ENCODE data around the gene VWA3B. TPM values are rescaled to one million over a fixed set of nuclear protein-coding genes. Genes with fewer than 3 reads are reported as not detected.

Gene VWA3B
- total and polyA plus RNA-seq, 2 donors (not counting 3 experiments of a cell fraction or from before 2014, with no cell fraction given), result not detected

DNA sequence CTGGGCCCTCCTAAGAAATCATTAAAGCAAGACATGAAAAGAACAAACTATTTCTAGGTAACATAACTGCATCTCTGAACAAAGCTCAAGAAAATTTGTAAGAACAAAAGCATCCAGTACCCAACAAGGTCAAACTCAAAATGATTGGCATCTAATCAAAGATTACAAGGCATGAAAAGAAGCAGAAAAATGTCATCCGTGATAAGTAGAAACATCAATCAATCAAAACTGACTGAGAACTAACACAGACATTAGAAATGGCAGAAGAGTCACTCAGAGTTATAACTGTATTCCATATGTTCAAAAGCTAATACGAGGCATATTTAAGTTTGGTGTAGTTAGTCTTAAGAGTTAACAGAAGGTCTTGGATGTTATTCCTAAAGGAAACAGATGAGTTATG lies 80.9 kb downstream of the VWA3B start:
- no peak for FAIRE-seq
- intact Hi-C loops (cut with micrococcal nuclease) (no loop called here), dilution Hi-C loops (cut with MboI; ENCODE audit: extremely low pct_ligation_motif_present, low sequenced_read_pairs) (loop anchor here (25.0 kb wide), 1 partner anchor 169 kb away; the partner anchor contains the start of gene CNGA3)
- H3K27ac ChIP-seq (ENCODE audit: insufficient read depth, low read depth, low read length), result no peak overlapping the region
- H3K27me3 ChIP-seq (ENCODE audit: control insufficient read depth in 2 of 2, insufficient read depth in 2 of 2, low read length in 2 of 2), result peaks cover 0 to 3% of the 10 kb centered on the region in 2 experiments
- H3K4me2 ChIP-seq (ENCODE audit: insufficient read depth, low read length), result no peak overlapping the region
- no peaks in the 10 kb centered on the region for H3K9me1 ChIP-seq (replicated peaks; ENCODE audit: control insufficient read depth, extremely low read depth, insufficient read depth, low read length)
- TF ChIP-seq MYC (IDR thresholded peaks at IDR 0.05; ENCODE audit: low read depth, low read length) (no peak), EZH2 (IDR thresholded peaks at IDR 0.05; ENCODE audit: borderline replicate concordance, low read depth, low read length, severe bottlenecking) (no peak), FOS (IDR thresholded peaks at IDR 0.05; ENCODE audit: borderline replicate concordance, insufficient read depth, low read length) (no peak), JUN (IDR thresholded peaks at IDR 0.05; ENCODE audit: borderline replicate concordance, insufficient read depth, insufficient read length, low read depth) (no peak), POLR2AphosphoS5 (IDR thresholded peaks at IDR 0.05; ENCODE audit: insufficient read depth, low read depth, low read length) (no peak)
- TF ChIP-seq, protein P1, sequence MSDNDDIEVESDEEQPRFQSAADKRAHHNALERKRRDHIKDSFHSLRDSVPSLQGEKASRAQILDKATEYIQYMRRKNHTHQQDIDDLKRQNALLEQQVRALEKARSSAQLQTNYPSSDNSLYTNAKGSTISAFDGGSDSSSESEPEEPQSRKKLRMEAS (IDR thresholded peaks at IDR 0.05; ENCODE audit: insufficient read depth, insufficient read length), result no peak
- no peak overlapping the region for H2AFZ ChIP-seq (ENCODE audit: low read depth, low read length)
- no peak overlapping the region for H3K9ac ChIP-seq (replicated peaks; ENCODE audit: extremely low read depth, insufficient read depth, low read length)
- no peak overlapping the region for H3K4me3 ChIP-seq (replicated peaks in 1 of 3; ENCODE audit: insufficient read depth in 1 of 3, low read depth in 1 of 3, low read length in 3 of 3)
- H3K9me3 ChIP-seq (replicated peaks; ENCODE audit: control insufficient read depth, insufficient read depth, low read length), result no peaks in the 10 kb centered on the region
- H4K20me1 ChIP-seq (replicated peaks; ENCODE audit: control insufficient read depth, extremely low read depth, insufficient read depth, low read length), result no peaks in the 10 kb centered on the region
- ChIA-PET POLR2A (no interaction called here), CTCF (no interaction called here)
- DNase-seq (ENCODE audit: low read depth, low spot score), result no peak
- no peaks in the 10 kb centered on the region for H3K36me3 ChIP-seq (ENCODE audit: control insufficient read depth in 2 of 2, extremely low read depth in 1 of 2, insufficient read depth in 2 of 2, low read length in 2 of 2)
- no peaks in the 10 kb centered on the region for H3K79me2 ChIP-seq (ENCODE audit: control insufficient read depth, insufficient read depth, low read length)
- no peaks in the 10 kb centered on the region for H3K4me1 ChIP-seq (ENCODE audit: control insufficient read depth, extremely low read depth, insufficient read depth, low read length)
- no TSS peak for BruUV-seq (replicated peaks)

DNA sequence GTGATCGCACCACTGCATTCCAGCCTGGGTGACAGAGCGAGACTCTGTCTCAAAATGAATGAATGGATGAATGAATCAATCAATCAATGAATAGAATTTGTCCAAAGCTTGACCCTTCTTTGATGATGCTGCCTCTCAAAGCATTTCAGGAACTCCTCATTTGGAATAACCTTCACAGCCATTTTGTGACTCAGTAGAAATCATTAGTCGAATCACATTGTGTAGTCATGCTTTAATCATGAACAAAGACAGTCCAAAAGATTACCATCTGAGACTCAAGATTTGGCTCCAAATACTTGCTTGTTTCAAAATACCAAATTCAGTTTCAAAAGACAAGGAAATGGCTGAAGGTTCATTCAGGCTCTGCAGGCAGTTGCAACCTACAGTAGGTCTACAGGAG lies 83.1 kb downstream of the VWA3B start:
- no peaks in the 10 kb centered on the region for H3K79me2 ChIP-seq (ENCODE audit: control insufficient read depth, insufficient read depth, low read length)
- no peak overlapping the region for H3K4me3 ChIP-seq (replicated peaks in 1 of 3; ENCODE audit: insufficient read depth in 1 of 3, low read depth in 1 of 3, low read length in 3 of 3)
- H3K9me1 ChIP-seq (replicated peaks; ENCODE audit: control insufficient read depth, extremely low read depth, insufficient read depth, low read length), result no peaks in the 10 kb centered on the region
- ChIA-PET POLR2A (no interaction called here), CTCF (no interaction called here)
- H3K27ac ChIP-seq (ENCODE audit: insufficient read depth, low read depth, low read length), result no peak overlapping the region
- peaks cover 3 to 6% of the 10 kb centered on the region in 2 experiments for H3K27me3 ChIP-seq (ENCODE audit: control insufficient read depth in 2 of 2, insufficient read depth in 2 of 2, low read length in 2 of 2)
- H2AFZ ChIP-seq (ENCODE audit: low read depth, low read length), result no peak overlapping the region
- FAIRE-seq (no peak), DNase-seq (ENCODE audit: low read depth, low spot score) (no peak)
- dilution Hi-C loops (cut with MboI; ENCODE audit: extremely low pct_ligation_motif_present, low sequenced_read_pairs), result loop anchor here (25.0 kb wide), 1 partner anchor 167 kb away; the partner anchor contains the start of gene CNGA3
- intact Hi-C loops (cut with micrococcal nuclease), result no loop called here
- no peak overlapping the region for H3K4me2 ChIP-seq (ENCODE audit: insufficient read depth, low read length)
- no peak overlapping the region for H3K9ac ChIP-seq (replicated peaks; ENCODE audit: extremely low read depth, insufficient read depth, low read length)
- TF ChIP-seq POLR2A (IDR thresholded peaks at IDR 0.05; ENCODE audit: low read depth, low read length) (no peak), MYC (IDR thresholded peaks at IDR 0.05; ENCODE audit: low read depth, low read length) (no peak), JUN (IDR thresholded peaks at IDR 0.05; ENCODE audit: borderline replicate concordance, insufficient read depth, insufficient read length, low read depth) (no peak)
- no peaks in the 10 kb centered on the region for H3K9me3 ChIP-seq (replicated peaks; ENCODE audit: control insufficient read depth, insufficient read depth, low read length)
- H3K36me3 ChIP-seq (ENCODE audit: control insufficient read depth in 2 of 2, extremely low read depth in 1 of 2, insufficient read depth in 2 of 2, low read length in 2 of 2), result no peaks in the 10 kb centered on the region
- BruUV-seq (replicated peaks), result no TSS peak
- no peaks in the 10 kb centered on the region for H3K4me1 ChIP-seq (ENCODE audit: control insufficient read depth, extremely low read depth, insufficient read depth, low read length)
- H4K20me1 ChIP-seq (replicated peaks; ENCODE audit: control insufficient read depth, extremely low read depth, insufficient read depth, low read length), result no peaks in the 10 kb centered on the region

All from endothelial cell of umbilical vein (primary cell).